Sigmoid colon (tissue), 4 donors: ENCODE data around the gene SEMA4B.
"Not testable (repeated sequence)": the region's sequence is repeated elsewhere in the genome, so short reads cannot be mapped to it uniquely, and the experiment has no call there.

Source experiments
- CTCF ChIP-seq, 4 experiments: fragments of 450-650 bp in 3 of 4; fragments of 200-600 bp in 1 of 4; IDR thresholded peaks; one replicate each; pipeline ENCODE4 v1.5.1; 2016 to 2019; ENCODE audit warnings: antibody characterized with exemption in 4 of 4, mild to moderate bottlenecking in 3 of 4, moderate library complexity in 2 of 4
- EP300 ChIP-seq, 4 donors: sonication (generic); formaldehyde crosslinking; IDR thresholded peaks; one replicate each; pipeline ENCODE4 v1.6.1; 2017; ENCODE audit warnings: antibody characterized with exemption in 4 of 4

- not testable (repeated sequence) for TF ChIP-seq CTCF, EP300 (IDR thresholded peaks at IDR 0.05)
These were observed 36.9 kb upstream of the SEMA4B start for GRCh38 chr15:90164239-90164638.
